Measurements from ENCODE around the gene SH3BP4.

Gene SH3BP4

GRCh38 chr2:234991290-234991689 lies 39.5 kb downstream of the SH3BP4 start:
- H3K9me3 ChIP-seq (ENCODE audit: control insufficient read depth, low read length) = no peaks in the 10 kb centered on the region
- no peaks in the 10 kb centered on the region for H3K27me3 ChIP-seq (replicated peaks; ENCODE audit: control insufficient read depth, insufficient read depth, low read length, poor library complexity, severe bottlenecking)
- no peaks in the 10 kb centered on the region for H3K4me1 ChIP-seq (ENCODE audit: control insufficient read depth, insufficient read depth, low read length, poor library complexity, severe bottlenecking)
- no peak overlapping the region for H3K4me3 ChIP-seq (ENCODE audit: insufficient read depth, low read depth, low read length, poor library complexity, severe bottlenecking)
- no peak for DNase-seq
- H3K36me3 ChIP-seq (ENCODE audit: control insufficient read depth, insufficient read depth, low read length) = no peaks in the 10 kb centered on the region
- no peak overlapping the region for H3K27ac ChIP-seq (ENCODE audit: insufficient read depth, low read length, poor library complexity, severe bottlenecking)

- H3K27ac ChIP-seq (ENCODE audit: insufficient read depth, low read length, poor library complexity, severe bottlenecking) = no peak overlapping the region
- H3K9me3 ChIP-seq (ENCODE audit: control insufficient read depth, low read length) = no peaks in the 10 kb centered on the region
- H3K4me3 ChIP-seq (ENCODE audit: insufficient read depth, low read depth, low read length, poor library complexity, severe bottlenecking) = no peak overlapping the region
- no peaks in the 10 kb centered on the region for H3K4me1 ChIP-seq (ENCODE audit: control insufficient read depth, insufficient read depth, low read length, poor library complexity, severe bottlenecking)
- H3K36me3 ChIP-seq (ENCODE audit: control insufficient read depth, insufficient read depth, low read length) = no peaks in the 10 kb centered on the region
- no peaks in the 10 kb centered on the region for H3K27me3 ChIP-seq (replicated peaks; ENCODE audit: control insufficient read depth, insufficient read depth, low read length, poor library complexity, severe bottlenecking)
- no peak for DNase-seq
Observed at GRCh38 chr2:234991793-234992192, 40.0 kb downstream of the SH3BP4 start.

DNA sequence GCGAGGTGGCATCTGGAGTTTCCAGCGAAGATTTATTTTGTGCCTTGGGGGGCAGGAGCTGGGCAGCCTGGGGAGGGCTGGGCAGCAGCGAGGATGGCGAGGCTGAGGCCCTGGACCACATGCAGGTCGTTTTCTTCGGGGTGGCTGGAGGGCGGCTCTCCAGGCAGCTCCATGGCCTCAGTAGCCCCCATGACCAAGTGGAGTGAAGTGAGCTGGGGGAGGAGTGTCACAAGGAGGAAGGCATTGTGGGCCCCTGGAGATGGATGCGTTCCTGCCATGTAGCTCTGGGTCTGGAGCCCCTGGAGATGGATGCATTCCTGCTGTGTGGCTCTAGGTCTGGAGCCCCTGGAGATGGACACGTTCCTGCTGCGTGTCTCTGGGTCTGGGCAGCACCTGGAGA lies 40.4 kb downstream of the SH3BP4 start:
- DNase-seq = no peak
- H3K4me1 ChIP-seq (ENCODE audit: control insufficient read depth, insufficient read depth, low read length, poor library complexity, severe bottlenecking) = no peaks in the 10 kb centered on the region
- H3K4me3 ChIP-seq (ENCODE audit: insufficient read depth, low read depth, low read length, poor library complexity, severe bottlenecking) = no peak overlapping the region
- no peaks in the 10 kb centered on the region for H3K27me3 ChIP-seq (replicated peaks; ENCODE audit: control insufficient read depth, insufficient read depth, low read length, poor library complexity, severe bottlenecking)
- no peaks in the 10 kb centered on the region for H3K9me3 ChIP-seq (ENCODE audit: control insufficient read depth, low read length)
- H3K36me3 ChIP-seq (ENCODE audit: control insufficient read depth, insufficient read depth, low read length) = no peaks in the 10 kb centered on the region
- no peak overlapping the region for H3K27ac ChIP-seq (ENCODE audit: insufficient read depth, low read length, poor library complexity, severe bottlenecking)

DNA sequence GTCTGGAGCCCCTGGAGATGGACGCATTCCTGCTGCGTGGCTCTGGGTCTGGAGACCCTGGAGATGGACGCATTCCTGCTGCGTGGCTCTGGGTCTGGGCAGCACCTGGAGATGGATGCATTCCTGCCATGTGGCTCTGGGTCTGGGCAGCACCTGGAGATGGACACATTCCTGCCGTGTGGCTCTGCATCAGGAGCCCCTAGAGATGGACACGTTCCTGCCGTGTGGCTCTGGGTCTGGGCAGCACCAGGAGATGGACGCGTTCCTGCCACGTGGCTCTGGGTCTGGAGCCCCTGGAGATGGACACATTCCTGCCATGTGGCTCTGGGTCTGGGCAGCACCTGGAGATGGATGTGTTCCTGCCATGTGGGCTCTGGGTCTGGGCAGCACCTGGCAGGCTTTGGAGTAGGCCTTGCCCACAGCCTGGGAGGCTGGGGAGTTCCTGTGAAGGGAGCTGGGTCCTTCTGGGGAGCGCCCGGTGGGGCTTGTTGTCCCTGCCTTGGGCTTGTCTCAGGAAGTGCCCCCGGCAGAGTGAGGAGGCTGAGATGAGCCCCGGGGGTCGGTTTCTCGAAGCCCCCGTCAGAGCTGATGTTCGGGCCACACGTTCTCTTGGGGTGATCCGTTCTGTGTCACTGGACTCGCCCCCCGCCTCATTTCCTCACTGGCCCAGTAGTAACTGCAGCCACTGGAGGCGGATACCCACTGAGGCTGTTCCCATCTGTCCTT lies 41.0 kb downstream of the SH3BP4 start:
- H3K27ac ChIP-seq (ENCODE audit: insufficient read depth, low read length, poor library complexity, severe bottlenecking) = no peak overlapping the region
- H3K4me1 ChIP-seq (ENCODE audit: control insufficient read depth, insufficient read depth, low read length, poor library complexity, severe bottlenecking) = no peaks in the 10 kb centered on the region
- no peak for DNase-seq
- no peaks in the 10 kb centered on the region for H3K36me3 ChIP-seq (ENCODE audit: control insufficient read depth, insufficient read depth, low read length)
- H3K27me3 ChIP-seq (replicated peaks; ENCODE audit: control insufficient read depth, insufficient read depth, low read length, poor library complexity, severe bottlenecking) = no peaks in the 10 kb centered on the region
- no peaks in the 10 kb centered on the region for H3K9me3 ChIP-seq (ENCODE audit: control insufficient read depth, low read length)
- no peak overlapping the region for H3K4me3 ChIP-seq (ENCODE audit: insufficient read depth, low read depth, low read length, poor library complexity, severe bottlenecking)

- Histone ChIP-seq H3K9me3 (ENCODE audit: control insufficient read depth, low read length) (no peaks in the 10 kb centered on the region), H3K27me3 (replicated peaks; ENCODE audit: control insufficient read depth, insufficient read depth, low read length, poor library complexity, severe bottlenecking) (no peaks in the 10 kb centered on the region), H3K4me1 (ENCODE audit: control insufficient read depth, insufficient read depth, low read length, poor library complexity, severe bottlenecking) (no peaks in the 10 kb centered on the region), H3K27ac (ENCODE audit: insufficient read depth, low read length, poor library complexity, severe bottlenecking) (no peak overlapping the region), H3K36me3 (ENCODE audit: control insufficient read depth, insufficient read depth, low read length) (no peaks in the 10 kb centered on the region), H3K4me3 (ENCODE audit: insufficient read depth, low read depth, low read length, poor library complexity, severe bottlenecking) (no peak overlapping the region)
- no peak for DNase-seq
Observed at GRCh38 chr2:234993541-234993981, 41.7 kb downstream of the SH3BP4 start.

GRCh38 chr2:234994438-234995321 lies 42.9 kb downstream of the SH3BP4 start:
- no peak overlapping the region for H3K4me3 ChIP-seq (ENCODE audit: insufficient read depth, low read depth, low read length, poor library complexity, severe bottlenecking)
- H3K27ac ChIP-seq (ENCODE audit: insufficient read depth, low read length, poor library complexity, severe bottlenecking) = no peak overlapping the region
- no peaks in the 10 kb centered on the region for H3K4me1 ChIP-seq (ENCODE audit: control insufficient read depth, insufficient read depth, low read length, poor library complexity, severe bottlenecking)
- DNase-seq = no peak
- H3K9me3 ChIP-seq (ENCODE audit: control insufficient read depth, low read length) = no peaks in the 10 kb centered on the region
- no peaks in the 10 kb centered on the region for H3K27me3 ChIP-seq (replicated peaks; ENCODE audit: control insufficient read depth, insufficient read depth, low read length, poor library complexity, severe bottlenecking)
- H3K36me3 ChIP-seq (ENCODE audit: control insufficient read depth, insufficient read depth, low read length) = no peaks in the 10 kb centered on the region

DNA sequence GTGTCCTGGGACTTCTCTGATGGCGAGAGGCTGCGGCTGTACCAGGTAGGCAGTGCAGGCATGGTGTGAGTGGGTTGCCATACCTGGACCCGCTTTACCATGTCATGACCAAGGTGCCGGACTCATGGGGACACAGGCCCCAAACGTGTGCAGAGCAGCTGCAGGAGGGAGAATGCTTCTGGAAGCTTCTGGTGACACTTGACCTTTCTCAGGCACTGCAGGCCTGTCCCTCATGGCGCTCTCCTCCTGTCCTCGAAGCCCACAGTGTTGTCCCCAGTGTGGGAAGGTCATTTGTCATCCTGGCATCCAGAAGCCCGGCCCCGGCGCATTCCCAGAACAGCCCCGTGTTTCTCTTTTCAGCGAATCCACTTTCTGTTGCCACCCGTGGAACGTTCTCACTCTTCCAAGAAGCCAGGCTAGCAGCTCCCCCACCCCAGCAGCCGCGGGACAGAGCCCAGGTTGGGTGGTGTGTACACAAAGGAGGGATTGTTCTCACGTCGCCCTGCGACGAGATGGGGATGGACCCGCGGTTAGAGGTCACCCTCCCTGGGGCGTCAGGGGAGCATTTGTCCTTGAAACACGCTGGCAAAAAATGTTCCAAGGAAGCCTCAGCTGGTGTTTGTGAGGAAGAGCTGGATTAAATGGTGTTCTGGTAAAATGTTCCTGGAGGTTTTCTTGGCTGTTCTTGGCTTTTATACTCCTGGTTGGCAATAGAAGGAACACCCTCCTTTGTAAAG lies 43.7 kb downstream of the SH3BP4 start:
- Histone ChIP-seq H3K27me3 (replicated peaks; ENCODE audit: control insufficient read depth, insufficient read depth, low read length, poor library complexity, severe bottlenecking) (no peaks in the 10 kb centered on the region), H3K9me3 (ENCODE audit: control insufficient read depth, low read length) (no peaks in the 10 kb centered on the region), H3K4me3 (ENCODE audit: insufficient read depth, low read depth, low read length, poor library complexity, severe bottlenecking) (no peak overlapping the region), H3K27ac (ENCODE audit: insufficient read depth, low read length, poor library complexity, severe bottlenecking) (no peak overlapping the region), H3K4me1 (ENCODE audit: control insufficient read depth, insufficient read depth, low read length, poor library complexity, severe bottlenecking) (no peaks in the 10 kb centered on the region), H3K36me3 (ENCODE audit: control insufficient read depth, insufficient read depth, low read length) (no peaks in the 10 kb centered on the region)
- no peak for DNase-seq

GRCh38 chr2:234996069-234996940 lies 44.5 kb downstream of the SH3BP4 start:
- Histone ChIP-seq H3K27ac (ENCODE audit: insufficient read depth, low read length, poor library complexity, severe bottlenecking) (no peak overlapping the region), H3K4me1 (ENCODE audit: control insufficient read depth, insufficient read depth, low read length, poor library complexity, severe bottlenecking) (no peaks in the 10 kb centered on the region), H3K36me3 (ENCODE audit: control insufficient read depth, insufficient read depth, low read length) (no peaks in the 10 kb centered on the region), H3K27me3 (replicated peaks; ENCODE audit: control insufficient read depth, insufficient read depth, low read length, poor library complexity, severe bottlenecking) (no peaks in the 10 kb centered on the region), H3K4me3 (ENCODE audit: insufficient read depth, low read depth, low read length, poor library complexity, severe bottlenecking) (no peak overlapping the region), H3K9me3 (ENCODE audit: control insufficient read depth, low read length) (no peaks in the 10 kb centered on the region)
- no peak for DNase-seq

DNA sequence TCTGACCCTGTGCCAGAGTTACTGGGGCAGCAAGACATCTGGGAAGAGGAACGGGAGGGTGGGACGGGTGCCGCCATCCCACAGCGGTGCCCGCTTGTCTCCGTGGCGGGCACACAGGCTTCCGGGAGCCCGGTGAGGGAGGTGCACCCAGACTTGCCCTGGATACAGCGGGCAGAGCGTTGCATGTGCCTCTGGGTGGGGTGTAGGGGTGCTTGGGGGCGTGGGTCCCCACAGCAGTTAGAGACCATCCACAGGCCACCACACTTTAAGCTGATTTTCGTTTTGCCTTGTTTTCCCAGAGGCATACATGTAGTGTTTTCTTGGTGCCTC lies 45.1 kb downstream of the SH3BP4 start:
- Histone ChIP-seq H3K4me1 (ENCODE audit: control insufficient read depth, insufficient read depth, low read length, poor library complexity, severe bottlenecking) (no peaks in the 10 kb centered on the region), H3K9me3 (ENCODE audit: control insufficient read depth, low read length) (no peaks in the 10 kb centered on the region), H3K4me3 (ENCODE audit: insufficient read depth, low read depth, low read length, poor library complexity, severe bottlenecking) (no peak overlapping the region), H3K27ac (ENCODE audit: insufficient read depth, low read length, poor library complexity, severe bottlenecking) (no peak overlapping the region), H3K27me3 (replicated peaks; ENCODE audit: control insufficient read depth, insufficient read depth, low read length, poor library complexity, severe bottlenecking) (no peaks in the 10 kb centered on the region), H3K36me3 (ENCODE audit: control insufficient read depth, insufficient read depth, low read length) (no peaks in the 10 kb centered on the region)
- DNase-seq = no peak
